Nasal cavity respiratory epithelium epithelial cell of viscerocranial mucosa (primary cell): Measurements from ENCODE around the gene NCKAP1. TPM values are rescaled to one million over a fixed set of nuclear protein-coding genes. Genes with fewer than 3 reads are reported as not detected.

ENCODE experiments used
- total RNA-seq: library from RNA; depleted of rRNA; stranded (reverse); fragments of >200 nt; gene quantifications from 2 replicates; pipeline ENCODE4 v1.2.3, GENCODE V29; 2014

The NCKAP1 gene
- 348 and 413 TPM in 2 replicates for total RNA-seq

GRCh38 chr2:183038341-183039300 lies at the start of gene NCKAP1:
TSS of gene NCKAP1 (minus strand) at chr2:183038457. CDS start at chr2:183038099, 358 bp downstream.

DNA sequence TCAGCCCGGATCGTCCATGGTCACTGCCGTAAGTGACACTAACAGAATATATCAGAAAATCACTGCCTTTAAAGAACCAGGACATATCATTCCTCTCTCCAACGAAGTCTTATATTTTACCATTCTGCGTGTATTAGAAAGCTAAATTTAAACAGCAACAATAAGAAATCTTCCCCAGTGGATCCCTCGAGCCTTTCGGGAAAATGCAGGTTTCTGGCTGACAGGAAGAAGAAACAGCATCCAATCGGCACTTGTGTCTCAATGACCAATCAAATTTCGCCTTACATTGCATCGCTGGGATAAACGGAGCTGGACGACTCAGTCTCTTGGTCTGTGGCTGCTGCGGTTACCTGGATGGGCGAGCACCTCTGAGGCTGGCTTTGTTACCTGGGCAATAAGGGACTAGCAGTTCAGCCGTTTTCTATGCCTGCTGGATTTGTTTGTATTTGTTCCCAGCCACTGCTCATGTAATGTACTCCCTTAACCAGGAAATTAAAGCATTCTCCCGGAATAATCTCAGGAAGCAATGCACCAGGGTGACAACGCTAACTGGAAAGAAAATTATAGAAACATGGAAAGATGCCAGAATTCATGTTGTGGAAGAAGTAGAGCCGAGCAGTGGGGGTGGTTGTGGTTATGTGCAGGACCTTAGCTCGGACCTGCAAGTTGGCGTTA lies 40.3 kb upstream of the NCKAP1 start, which contains the start of gene DUSP19:
TSS of gene DUSP19 (plus strand) at position 284 of the 675 bp plus-strand sequence. CDS start at position 471, 187 bp downstream.

DNA sequence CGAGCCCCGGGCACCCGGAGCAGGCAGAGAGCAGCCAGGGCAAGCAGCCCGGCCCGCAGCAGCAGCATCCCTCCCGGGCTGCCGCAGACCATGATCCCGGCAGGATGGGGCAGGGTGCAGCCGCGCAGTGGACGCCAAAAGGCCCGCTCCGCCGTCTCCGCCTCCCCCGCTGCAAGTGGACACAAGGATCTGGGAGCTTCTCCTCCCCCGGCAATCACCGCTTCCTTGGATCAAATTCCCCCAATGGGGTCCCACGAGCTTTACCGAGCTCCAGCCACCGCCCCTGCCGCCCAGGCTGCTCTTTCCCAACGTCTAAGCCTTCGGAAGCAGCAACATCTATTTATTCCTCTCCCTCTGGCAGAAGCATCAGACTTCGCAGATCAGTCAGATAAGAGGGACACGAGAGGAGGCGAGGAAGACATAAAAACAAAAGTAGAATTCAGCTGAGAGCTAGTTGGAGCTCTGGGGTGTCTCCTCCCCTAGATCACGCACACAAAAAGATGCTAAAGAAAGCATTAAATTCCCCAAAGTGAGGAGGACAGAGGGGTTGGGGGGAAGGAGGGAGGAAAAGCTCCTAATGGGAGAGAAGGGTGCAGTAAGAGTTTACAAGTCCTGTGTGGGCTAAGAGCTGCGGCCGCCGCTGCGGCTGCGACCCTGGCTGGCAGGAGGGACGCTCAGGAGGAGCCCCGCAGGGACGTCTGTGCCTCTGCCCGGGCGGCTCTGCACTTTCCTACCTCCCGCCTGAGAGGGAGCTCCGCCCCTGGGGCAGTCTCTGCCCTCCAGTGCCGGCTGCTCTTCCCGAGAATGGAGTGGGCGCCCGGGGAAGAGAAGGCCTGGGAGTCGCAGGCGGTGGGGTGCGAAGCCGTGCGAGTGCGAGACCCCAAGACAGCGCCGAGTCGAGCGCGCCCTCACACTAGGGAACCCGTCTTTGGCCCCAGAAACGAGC lies 171.5 kb downstream of the NCKAP1 start, which contains the start of gene FRZB:
TSS of gene FRZB (minus strand) at position 177 of the 946 bp plus-strand sequence. CDS start at position 92, 85 bp downstream.

Other genes with a start within 250 kb of the NCKAP1 start
- under 0.01 TPM in 2 replicates for gene FRZB, start 171.8 kb downstream of the NCKAP1 start, total RNA-seq
- gene DUSP19, start 40.3 kb upstream of the NCKAP1 start, total RNA-seq = 0.34 and 1.1 TPM in 2 replicates
- gene NUP35, start 86.0 kb upstream of the NCKAP1 start, total RNA-seq = 11.3 and 15.4 TPM in 2 replicates